Upper lobe of left lung (tissue), 6 donors: ENCODE measurements around the gene EID3. TPM values are rescaled to one million over a fixed set of nuclear protein-coding genes. Genes with fewer than 3 reads are reported as not detected.
A peak's percentile ranks its signal among the peaks of the same experiment; 100 is the strongest.
"Not testable (repeated sequence)": the region's sequence is repeated elsewhere in the genome, so short reads cannot be mapped to it uniquely, and the experiment has no call there.

Experiments used
- ATAC-seq, 2 donors: fragments of 200-7000 bp; cut with Tn5 transposase; one replicate each; pipeline ENCODE4 v1.9.1; 2022; ENCODE audit warnings: mild to moderate bottlenecking in 2 of 2, moderate library complexity in 2 of 2; ENCODE audit not compliant: low FRiP score in 2 of 2
- DNase-seq, 2 donors: peaks; one replicate each; pipeline ENCODE4 v3.0.0-alpha.2; 2019 to 2020
- H3K27ac ChIP-seq, 4 donors: fragments of 200-600 bp; sonication (generic); one replicate each; pipeline ENCODE4 v1.5.1; 2016 to 2019
- H3K27me3 ChIP-seq, 4 donors: fragments of 200-600 bp; sonication (generic); one replicate each; pipeline ENCODE4 v1.5.1; 2017 to 2019
- H3K36me3 ChIP-seq, 4 donors: fragments of 200-600 bp; sonication (generic); one replicate each; pipeline ENCODE4 v1.5.1; 2016 to 2019
- H3K4me1 ChIP-seq, 4 donors: fragments of 200-600 bp; sonication (generic); one replicate each; pipeline ENCODE4 v1.5.1; 2018 to 2019
- H3K4me3 ChIP-seq, 4 donors: fragments of 200-600 bp; sonication (generic); one replicate each; pipeline ENCODE4 v1.5.1; 2017 to 2019; ENCODE audit warnings: mild to moderate bottlenecking in 2 of 4, moderate library complexity in 1 of 4
- H3K9me3 ChIP-seq, 4 donors: fragments of 200-600 bp; sonication (generic); one replicate each; pipeline ENCODE4 v1.5.1; 2018 to 2019
- CTCF ChIP-seq, 6 experiments: fragments of 450-650 bp in 4 of 6; fragments of 200-600 bp in 2 of 6; sonication (generic) in 2 of 6; IDR thresholded peaks; one replicate each; pipeline ENCODE4 v1.5.1; 2016 to 2019; ENCODE audit warnings: antibody characterized with exemption in 6 of 6
- EP300 ChIP-seq, 4 donors: sonication (generic); formaldehyde crosslinking; IDR thresholded peaks; one replicate each; pipeline ENCODE4 v1.5.1; 2017; ENCODE audit warnings: antibody characterized with exemption in 4 of 4, control low read depth in 2 of 4
- POLR2A ChIP-seq, 4 donors: fragments of 450-650 bp; IDR thresholded peaks; one replicate each; pipeline ENCODE4 v1.5.1; 2016 to 2017; ENCODE audit warnings: antibody characterized with exemption in 4 of 4, mild to moderate bottlenecking in 2 of 4
- POLR2AphosphoS5 ChIP-seq, 2 donors: sonication (generic); formaldehyde crosslinking; IDR thresholded peaks; one replicate each; pipeline ENCODE4 v1.5.1; 2017; ENCODE audit warnings: antibody characterized with exemption in 2 of 2
- WGBS, 2 donors: methylation state at CpG; one replicate each; pipeline ENCODE4 v1.1.5; 2017 to 2018; 5-methylcytosine and 5-hydroxymethylcytosine counted together
- total RNA-seq, 6 donors: library from RNA; depleted of rRNA in 4 of 6; stranded (reverse); fragments of >200 nt in 4 of 6; gene quantifications; one replicate each; pipeline versions ENCODE4 v1.1.0 to v1.2.1, GENCODE V29; 2016 to 2021
- donor health status: DM: no; HTN: no; CAD: no; lungs with moderate emphysema.
- donor health status: DM: no; HTN: yes; CAD: no; lungs with severe emphysema.

The EID3 gene
- total RNA-seq, 6 donors from 2014 or later: 2.5 to 62.9 (median 13.9) TPM

DNA sequence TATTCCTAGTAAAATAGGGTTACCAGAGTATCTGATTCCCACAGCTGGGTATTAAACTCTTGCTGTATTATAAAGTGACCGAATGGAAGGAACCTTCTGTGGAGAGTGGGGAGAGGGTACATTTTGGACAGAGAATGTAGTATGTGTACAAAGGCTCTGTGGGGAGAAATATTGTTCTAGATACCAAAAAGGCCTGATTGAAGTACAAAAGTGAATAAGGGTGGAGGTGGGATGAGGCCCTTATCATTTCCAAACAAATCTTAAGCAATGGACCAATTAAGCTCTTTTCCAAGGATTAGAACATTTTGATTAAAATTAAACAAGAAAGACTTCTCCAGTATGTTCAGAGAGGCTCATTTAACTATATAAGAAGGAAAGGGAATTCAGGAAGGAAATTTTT lies 20.4 kb downstream of the EID3 start:
- TF ChIP-seq POLR2A (IDR thresholded peaks at IDR 0.05) (no peak), CTCF (IDR thresholded peaks at IDR 0.05) (no peak), POLR2AphosphoS5 (IDR thresholded peaks at IDR 0.05) (no peak), EP300 (IDR thresholded peaks at IDR 0.05) (no peak)
- no peaks in the 10 kb centered on the region for H3K9me3 ChIP-seq
- H3K27ac ChIP-seq: no peak overlapping the region
- ATAC-seq: no peak
- no peak for DNase-seq
- H3K27me3 ChIP-seq: no peaks in the 10 kb centered on the region
- H3K36me3 ChIP-seq: peaks cover 51 to 89% (median 76%) of the 10 kb centered on the region in 4 donors
- no peaks in the 10 kb centered on the region for H3K4me1 ChIP-seq
- no peak overlapping the region for H3K4me3 ChIP-seq
- WGBS, 2 donors: 96 to 100% methylated on average over 1 of the region's 1 CpG

DNA sequence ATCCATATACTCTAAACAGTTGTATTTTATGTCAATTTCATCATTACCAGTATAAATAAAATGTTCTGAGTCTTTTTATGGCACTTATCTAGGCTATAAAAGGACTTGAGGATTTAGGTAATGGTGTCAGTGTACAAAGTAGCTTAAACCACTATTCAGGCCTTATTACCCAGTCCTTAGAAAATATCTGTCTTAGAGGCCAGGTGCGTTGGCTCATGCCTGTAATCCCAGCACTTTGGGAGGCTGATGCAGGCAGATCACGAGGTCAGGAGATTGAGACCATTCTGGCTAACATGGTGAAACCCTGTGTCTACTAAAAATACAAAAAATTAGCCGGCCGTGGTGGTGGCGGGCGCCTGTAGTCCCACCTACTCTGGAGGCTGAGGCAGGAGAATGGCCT lies 24.7 kb downstream of the EID3 start:
- H3K36me3 ChIP-seq: peaks cover 44 to 96% (median 69%) of the 10 kb centered on the region in 4 donors
- DNase-seq: peak in 1 of 2 donors; percentile 48
- 94 to 96% methylated on average over 6 of the region's 6 CpGs for WGBS, 2 donors

DNA sequence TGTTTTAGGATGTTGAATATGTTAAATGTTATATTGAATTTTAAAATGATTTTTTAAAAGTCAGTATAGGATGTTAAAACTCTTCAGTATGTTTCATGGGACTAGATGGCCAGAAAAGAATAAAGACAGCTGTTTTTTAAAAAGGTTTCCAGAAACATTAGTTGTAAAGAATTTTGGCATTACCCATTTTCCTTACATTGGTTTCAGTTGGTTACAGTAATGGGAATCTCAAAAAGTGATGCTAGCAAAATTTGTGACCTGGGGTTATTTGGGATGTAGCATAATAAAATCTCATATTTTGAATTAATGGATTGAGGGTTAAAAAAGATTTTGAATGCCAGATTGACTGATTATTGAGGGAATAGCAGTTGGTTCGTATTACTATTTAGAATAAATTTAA lies 25.3 kb downstream of the EID3 start:
- ATAC-seq (no peak), DNase-seq (no peak)
- peaks cover 44 to 100% (median 69%) of the 10 kb centered on the region in 4 donors for H3K36me3 ChIP-seq
- TF ChIP-seq POLR2A (IDR thresholded peaks at IDR 0.05): no peak
- no peak for TF ChIP-seq POLR2AphosphoS5 (IDR thresholded peaks at IDR 0.05)
- TF ChIP-seq CTCF (IDR thresholded peaks at IDR 0.05): no peak
- no peak for TF ChIP-seq EP300 (IDR thresholded peaks at IDR 0.05)
- 97 to 98% methylated on average over 1 of the region's 1 CpG for WGBS, 2 donors
- H3K27me3 ChIP-seq: no peaks in the 10 kb centered on the region
- H3K9me3 ChIP-seq: no peaks in the 10 kb centered on the region
- no peaks in the 10 kb centered on the region for H3K4me1 ChIP-seq
- no peak overlapping the region for H3K4me3 ChIP-seq
- no peak overlapping the region for H3K27ac ChIP-seq

More for the DNA sequence above, 24.7 kb downstream of the EID3 start:
- not testable (repeated sequence) for H3K9me3 ChIP-seq, H3K4me3 ChIP-seq, H3K27ac ChIP-seq, H3K27me3 ChIP-seq, H3K4me1 ChIP-seq, ATAC-seq

GRCh38 chr12:104329707-104330532 lies 26.4 kb downstream of the EID3 start:
- no peak overlapping the region for H3K27ac ChIP-seq
- TF ChIP-seq CTCF (IDR thresholded peaks at IDR 0.05) (no peak), POLR2A (IDR thresholded peaks at IDR 0.05) (no peak), POLR2AphosphoS5 (IDR thresholded peaks at IDR 0.05) (no peak), EP300 (IDR thresholded peaks at IDR 0.05) (no peak)
- no peaks in the 10 kb centered on the region for H3K4me1 ChIP-seq
- H3K27me3 ChIP-seq: no peaks in the 10 kb centered on the region
- 89 to 91% methylated on average over 5 of the region's 5 CpGs for WGBS, 2 donors
- H3K4me3 ChIP-seq: no peak overlapping the region
- H3K9me3 ChIP-seq: no peaks in the 10 kb centered on the region
- peaks cover 45 to 100% (median 69%) of the 10 kb centered on the region in 4 donors for H3K36me3 ChIP-seq
- no peak for ATAC-seq
- no peak for DNase-seq

DNA sequence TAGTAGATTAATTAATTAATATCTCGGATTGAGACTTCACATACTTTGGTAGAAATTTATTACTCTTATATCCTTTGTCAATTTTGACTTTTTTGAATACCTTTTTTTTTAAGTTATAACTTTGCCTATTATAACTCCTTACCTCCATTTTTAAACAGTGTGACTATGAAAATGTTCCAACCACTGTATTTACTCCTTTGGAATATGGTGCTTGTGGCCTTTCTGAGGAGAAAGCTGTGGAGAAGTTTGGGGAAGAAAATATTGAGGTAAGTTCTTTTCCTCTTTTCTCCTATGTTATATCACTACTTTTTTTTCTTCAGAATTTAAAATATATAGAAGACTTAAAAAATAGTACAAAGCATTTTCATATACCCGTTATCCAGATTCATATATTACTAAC lies 27.8 kb downstream of the EID3 start:
- Histone ChIP-seq H3K4me1 (no peaks in the 10 kb centered on the region), H3K9me3 (no peaks in the 10 kb centered on the region), H3K27me3 (no peaks in the 10 kb centered on the region), H3K4me3 (no peak overlapping the region), H3K36me3 (peaks cover 46 to 100% (median 73%) of the 10 kb centered on the region in 4 donors), H3K27ac (no peak overlapping the region)
- DNase-seq (no peak), ATAC-seq (no peak)
- 100% methylated on average over 2 of the region's 2 CpGs for WGBS, 2 donors
- TF ChIP-seq POLR2A (IDR thresholded peaks at IDR 0.05): no peak

- not testable (repeated sequence) for H3K4me3 ChIP-seq, DNase-seq, H3K27me3 ChIP-seq, H3K27ac ChIP-seq, H3K4me1 ChIP-seq, ATAC-seq, H3K9me3 ChIP-seq
- peaks cover 50 to 100% (median 72%) of the 10 kb centered on the region in 4 donors for H3K36me3 ChIP-seq
- WGBS, 2 donors: 97 to 100% methylated on average over 3 of the region's 3 CpGs
Measured at GRCh38 chr12:104332273-104332672, 28.7 kb downstream of the EID3 start.
